IMR-90 (cell line): ENCODE measurements around the gene CGNL1. TPM values are rescaled to one million over a fixed set of nuclear protein-coding genes. Genes with fewer than 3 reads are reported as not detected.

ENCODE experiments used
- ATAC-seq: fragments of 200-7000 bp; cut with Tn5 transposase; 2 replicates; pipeline ENCODE4 v1.9.1; 2020; ENCODE audit warnings: low read depth, mild to moderate bottlenecking, moderate library complexity
- BruUV-seq: library from RNA; stranded (reverse); fragments of 400-500 nt; replicated peaks from 2 replicates; lab custom pipeline; 2021; lab: Mats Ljungman, UMichigan
- CTCF ChIA-PET: fragments of 300-600 bp; formaldehyde crosslinking; extraction: SDS; loops from one replicate; lab custom pipeline; 2021; ENCODE audit warnings: antibody characterized with exemption; lab: Yijun Ruan, JAX
- POLR2A ChIA-PET: fragments of 300-600 bp; sonication (Branson Sonifier 250); formaldehyde crosslinking; loops from one replicate; lab custom pipeline; 2022; ENCODE audit warnings: antibody characterized with exemption; ENCODE audit not compliant: unreplicated experiment; lab: Charles Lee
- DNase-seq: peaks from one replicate; pipeline ENCODE4 v3.0.0; 2013
- H2AFZ ChIP-seq: replicated peaks from 2 replicates; pipeline ENCODE3; 2013; ENCODE audit warnings: low read length, mild to moderate bottlenecking; ENCODE audit not compliant: poor library complexity
- H2AK5ac ChIP-seq: 2 replicates; pipeline ENCODE4 v1.6.1; 2013; ENCODE audit warnings: low read depth, low read length, inconsistent platforms
- H2AK9ac ChIP-seq: replicated peaks from 2 replicates; pipeline ENCODE3; 2013; ENCODE audit warnings: mild to moderate bottlenecking, low read depth, low read length, moderate library complexity; ENCODE audit not compliant: poor library complexity
- H2BK120ac ChIP-seq: 2 replicates; pipeline ENCODE4 v1.6.1; 2013; ENCODE audit warnings: low read depth, low read length, inconsistent platforms
- H2BK15ac ChIP-seq: 3 replicates; pipeline ENCODE4 v1.6.1; 2013; ENCODE audit warnings: low read depth, low read length, inconsistent platforms
- H2BK20ac ChIP-seq: 2 replicates; pipeline ENCODE4 v1.6.1; 2013; ENCODE audit warnings: low read depth, mild to moderate bottlenecking, inconsistent platforms, low read length, moderate library complexity
- H2BK5ac ChIP-seq: 2 replicates; pipeline ENCODE4 v1.6.1; 2013; ENCODE audit warnings: mild to moderate bottlenecking, low read depth, low read length, inconsistent platforms; ENCODE audit not compliant: poor library complexity, severe bottlenecking
- H3K14ac ChIP-seq: replicated peaks from 2 replicates; pipeline ENCODE4 v1.6.1; 2013; ENCODE audit warnings: low read depth, low read length, inconsistent platforms
- H3K18ac ChIP-seq: 2 replicates; pipeline ENCODE4 v1.6.1; 2013; ENCODE audit warnings: low read depth, low read length, control low read depth
- H3K23ac ChIP-seq: 2 replicates; pipeline ENCODE4 v1.6.1; 2013; ENCODE audit warnings: low read depth, low read length, inconsistent platforms
- H3K27ac ChIP-seq: 2 replicates; pipeline ENCODE4 v1.5.1; 2013; ENCODE audit warnings: mild to moderate bottlenecking, control low read depth, low read length; ENCODE audit not compliant: insufficient read depth
- H3K27me3 ChIP-seq: 2 replicates; pipeline ENCODE4 v1.6.1; 2013; ENCODE audit warnings: low read length; ENCODE audit not compliant: control insufficient read depth, insufficient read depth
- H3K36me3 ChIP-seq: 2 replicates; pipeline ENCODE4 v1.6.1; 2013; ENCODE audit warnings: low read length, mixed read lengths; ENCODE audit not compliant: control insufficient read depth, insufficient read depth
- H3K4ac ChIP-seq: 2 replicates; pipeline ENCODE4 v1.6.1; 2013; ENCODE audit warnings: low read depth, low read length, inconsistent platforms
- H3K4me1 ChIP-seq: 2 replicates; pipeline ENCODE4 v1.6.1; 2013; ENCODE audit warnings: low read length, mixed read lengths; ENCODE audit not compliant: control insufficient read depth, insufficient read depth
- H3K4me2 ChIP-seq: 2 replicates; pipeline ENCODE4 v1.6.1; 2013; ENCODE audit warnings: low read depth, mild to moderate bottlenecking, control low read depth, low read length, moderate library complexity
- H3K4me3 ChIP-seq: 2 replicates; pipeline ENCODE4 v1.5.1; 2013; ENCODE audit warnings: low read depth, mild to moderate bottlenecking, control low read depth, low read length, moderate library complexity; ENCODE audit not compliant: insufficient read depth
- H3K56ac ChIP-seq: 2 replicates; pipeline ENCODE4 v1.6.1; 2013; ENCODE audit warnings: low read length, inconsistent platforms; ENCODE audit not compliant: insufficient read depth; ENCODE audit errors: extremely low read depth
- H3K79me1 ChIP-seq, 2 experiments: 2 replicates each; pipeline ENCODE4 v1.6.1; 2013; ENCODE audit warnings: low read length in 2 of 2, inconsistent platforms in 1 of 2, low read depth in 1 of 2
- H3K9ac ChIP-seq: 2 replicates; pipeline ENCODE4 v1.6.1; 2013; ENCODE audit warnings: low read depth, low read length, control low read depth
- H3K9me1 ChIP-seq: 2 replicates; pipeline ENCODE4 v1.6.1; 2013; ENCODE audit warnings: low read length, inconsistent platforms; ENCODE audit not compliant: insufficient read depth
- H3K9me3 ChIP-seq: 2 replicates; pipeline ENCODE4 v1.6.1; 2013; ENCODE audit warnings: low read length; ENCODE audit not compliant: control insufficient read depth, insufficient read depth
- H4K20me1 ChIP-seq: 2 replicates; pipeline ENCODE4 v1.6.1; 2013; ENCODE audit warnings: low read length, inconsistent platforms; ENCODE audit not compliant: insufficient read depth
- H4K5ac ChIP-seq: 2 replicates; pipeline ENCODE4 v1.6.1; 2013; ENCODE audit warnings: mild to moderate bottlenecking, low read depth, low read length, control low read depth
- H4K8ac ChIP-seq, 2 experiments: 2 replicates each; pipeline ENCODE4 v1.6.1; 2013; ENCODE audit warnings: low read depth in 2 of 2, low read length in 2 of 2, control low read depth in 1 of 2, inconsistent platforms in 1 of 2
- H4K91ac ChIP-seq: 2 replicates; pipeline ENCODE4 v1.6.1; 2013; ENCODE audit warnings: low read depth, low read length, inconsistent platforms; ENCODE audit not compliant: insufficient read depth
- BHLHE40 ChIP-seq: fragments of 150-350 bp; IDR thresholded peaks from 2 replicates; pipeline ENCODE4 v1.6.1; 2016; ENCODE audit warnings: mild to moderate bottlenecking, low read depth, low read length
- CEBPB ChIP-seq: IDR thresholded peaks from 2 replicates; pipeline ENCODE4 v1.6.1; 2012; ENCODE audit warnings: low read depth, low read length, improper control_type of control experiment
- CHD1 ChIP-seq: IDR thresholded peaks from 2 replicates; pipeline ENCODE4 v1.6.1; 2012; ENCODE audit warnings: low read depth, low read length, improper control_type of control experiment
- ELK1 ChIP-seq: fragments of 150-350 bp; IDR thresholded peaks from 2 replicates; pipeline ENCODE4 v1.6.1; 2016; ENCODE audit warnings: low read depth, mild to moderate bottlenecking, low read length, moderate library complexity, borderline replicate concordance
- FOS ChIP-seq: fragments of 150-350 bp; IDR thresholded peaks from 2 replicates; pipeline ENCODE4 v1.6.1; 2016; ENCODE audit warnings: low read depth, low read length
- MAFK ChIP-seq: IDR thresholded peaks from 2 replicates; pipeline ENCODE4 v1.6.1; 2012; ENCODE audit warnings: low read depth, low read length, improper control_type of control experiment
- MAZ ChIP-seq: IDR thresholded peaks from 2 replicates; pipeline ENCODE4 v1.6.1; 2012; ENCODE audit warnings: low read depth, mild to moderate bottlenecking, low read length, improper control_type of control experiment, moderate library complexity, borderline replicate concordance
- MXI1 ChIP-seq: IDR thresholded peaks from 2 replicates; pipeline ENCODE4 v1.6.1; 2012; ENCODE audit warnings: low read depth, mild to moderate bottlenecking, low read length, moderate library complexity, borderline replicate concordance
- NFE2L2 ChIP-seq: fragments of 150-350 bp; IDR thresholded peaks from 2 replicates; pipeline ENCODE4 v1.6.1; 2016; ENCODE audit warnings: low read depth, mild to moderate bottlenecking, low read length
- POLR2A ChIP-seq: IDR thresholded peaks from 2 replicates; pipeline ENCODE4 v1.6.1; 2012; ENCODE audit warnings: mild to moderate bottlenecking, low read depth, low read length
- RAD21 ChIP-seq: IDR thresholded peaks from 2 replicates; pipeline ENCODE4 v1.6.1; 2012; ENCODE audit warnings: low read length, improper control_type of control experiment
- RCOR1 ChIP-seq: IDR thresholded peaks from 2 replicates; pipeline ENCODE4 v1.6.1; 2012; ENCODE audit warnings: mild to moderate bottlenecking, low read length, improper control_type of control experiment; ENCODE audit not compliant: insufficient replicate concordance
- SMC3 ChIP-seq: fragments of 150-350 bp; IDR thresholded peaks from 2 replicates; pipeline ENCODE4 v1.6.1; 2016; ENCODE audit warnings: low read depth, mild to moderate bottlenecking, antibody characterized with exemption, low read length, moderate library complexity
- USF2 ChIP-seq: fragments of 150-350 bp; IDR thresholded peaks from 2 replicates; pipeline ENCODE4 v1.6.1; 2017; ENCODE audit warnings: mild to moderate bottlenecking, antibody characterized with exemption, low read length, low read depth
- WGBS, 2 experiments: methylation state at CpG; one replicate each; pipeline versions ENCODE4 v1.1.5 to v1.1.7; 2013; ENCODE audit warnings: missing lambda C conversion rate in 2 of 2; ENCODE audit not compliant: insufficient read length in 1 of 2; ENCODE audit errors: extremely low coverage in 2 of 2; 5-methylcytosine and 5-hydroxymethylcytosine counted together
- dilution Hi-C: fragments of 300-500 bp; cut with HindIII; formaldehyde crosslinking; loops from one replicate; pipeline ENCODE4 v1.14.3; 2018; ENCODE audit warnings: low sequenced_read_pairs; ENCODE audit not compliant: unreplicated experiment
- in situ Hi-C: fragments of 300-500 bp; cut with MboI; formaldehyde crosslinking; loops from 3 replicates; pipeline ENCODE4 v1.14.3; 2019; ENCODE audit warnings: low sequenced_read_pairs, inconsistent platforms, mixed read lengths
- intact Hi-C: fragments of 100-400 bp; cut with micrococcal nuclease; formaldehyde crosslinking; loops from 2 replicates; pipeline ENCODE4 v1.10.0; 2022
- polyA plus RNA-seq, 3 experiments: library from polyadenylated mRNA; depleted of rRNA; stranded (reverse); fragments of >200 nt; gene quantifications; 2 replicates each; pipeline ENCODE4 v1.2.3, GENCODE V29; 2012; ENCODE audit warnings: low replicate concordance in 1 of 3
- total RNA-seq: library from RNA; depleted of rRNA; stranded (reverse); fragments of >200 nt; gene quantifications from 2 replicates; pipeline ENCODE4 v1.2.3, GENCODE V29; 2012
- TF ChIP-seq, protein P1 (sequence below): conservative IDR thresholded peaks from 2 replicates; pipeline ENCODE4 v1.5.1; 2012; ENCODE audit warnings: mild to moderate bottlenecking, low read depth, low read length, improper control_type of control experiment

Gene CGNL1
- total and polyA plus RNA-seq, 2 of the 4 experiments (the other 2 are of a cell fraction), result 0.07 to 0.18 TPM

GRCh38 chr15:57562196-57562769 is 186.0 kb downstream of the CGNL1 start:
- Histone ChIP-seq H3K56ac (no peak overlapping the region), H4K20me1 (no peaks in the 10 kb centered on the region), H2AK9ac (no peak overlapping the region), H3K79me1 (no peaks in the 10 kb centered on the region), H3K36me3 (no peaks in the 10 kb centered on the region), H2BK20ac (no peak overlapping the region), H3K27me3 (peaks cover 19% of the 10 kb centered on the region), H3K4ac (no peak overlapping the region), H3K14ac (no peak overlapping the region), H3K18ac (no peak overlapping the region), H2BK5ac (no peak overlapping the region), H3K4me2 (no peak overlapping the region), H4K5ac (no peak overlapping the region), H3K9me3 (no peaks in the 10 kb centered on the region), H4K91ac (no peak overlapping the region), H2BK15ac (no peak overlapping the region), H3K4me3 (no peak overlapping the region), H3K4me1 (no peaks in the 10 kb centered on the region), H2AK5ac (no peak overlapping the region), H2BK120ac (no peak overlapping the region), H3K9ac (no peak overlapping the region), H4K8ac (no peak overlapping the region), H2AFZ (peak overlapping the region; percentile 67), H3K23ac (no peak overlapping the region), H3K9me1 (no peaks in the 10 kb centered on the region), H3K27ac (no peak overlapping the region)
- DNase-seq (no peak), ATAC-seq (no peak)
- TF ChIP-seq RAD21, result no peak
- no peak for TF ChIP-seq BHLHE40
- no peak for TF ChIP-seq CHD1
- TF ChIP-seq CEBPB, result no peak
- TF ChIP-seq POLR2A, result no peak
- TF ChIP-seq SMC3, result no peak
- TF ChIP-seq FOS, result no peak
- no peak for TF ChIP-seq USF2
- TF ChIP-seq MAFK, result no peak
- TF ChIP-seq, protein P1, sequence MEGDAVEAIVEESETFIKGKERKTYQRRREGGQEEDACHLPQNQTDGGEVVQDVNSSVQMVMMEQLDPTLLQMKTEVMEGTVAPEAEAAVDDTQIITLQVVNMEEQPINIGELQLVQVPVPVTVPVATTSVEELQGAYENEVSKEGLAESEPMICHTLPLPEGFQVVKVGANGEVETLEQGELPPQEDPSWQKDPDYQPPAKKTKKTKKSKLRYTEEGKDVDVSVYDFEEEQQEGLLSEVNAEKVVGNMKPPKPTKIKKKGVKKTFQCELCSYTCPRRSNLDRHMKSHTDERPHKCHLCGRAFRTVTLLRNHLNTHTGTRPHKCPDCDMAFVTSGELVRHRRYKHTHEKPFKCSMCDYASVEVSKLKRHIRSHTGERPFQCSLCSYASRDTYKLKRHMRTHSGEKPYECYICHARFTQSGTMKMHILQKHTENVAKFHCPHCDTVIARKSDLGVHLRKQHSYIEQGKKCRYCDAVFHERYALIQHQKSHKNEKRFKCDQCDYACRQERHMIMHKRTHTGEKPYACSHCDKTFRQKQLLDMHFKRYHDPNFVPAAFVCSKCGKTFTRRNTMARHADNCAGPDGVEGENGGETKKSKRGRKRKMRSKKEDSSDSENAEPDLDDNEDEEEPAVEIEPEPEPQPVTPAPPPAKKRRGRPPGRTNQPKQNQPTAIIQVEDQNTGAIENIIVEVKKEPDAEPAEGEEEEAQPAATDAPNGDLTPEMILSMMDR, result no peak
- TF ChIP-seq MXI1, result no peak
- no peak for TF ChIP-seq MAZ
- no peak for TF ChIP-seq NFE2L2
- TF ChIP-seq RCOR1, result no peak
- TF ChIP-seq ELK1, result no peak
- in situ Hi-C loops, result loop anchor here (10.0 kb wide), 1 partner anchor 303 kb away; no protein-coding TSS in a partner anchor
- CTCF ChIA-PET, result interaction anchor here (0.7 to 1.3 kb wide), 2 partner anchors 20 to 509 kb away, joined by 3 to 4 read pairs; no protein-coding TSS in a partner anchor
- WGBS, 2 experiments, result 37% methylated on average over 5 of the region's 11 CpGs; no CpG with 5 or more reads in 1 of the 2 experiments
- POLR2A ChIA-PET, result no interaction called here
- intact Hi-C loops, result loop anchor here (10.0 kb wide), 1 partner anchor 513 kb away; no protein-coding TSS in a partner anchor
- no TSS peak for BruUV-seq
- dilution Hi-C loops, result no loop called here
